Prostate gland (tissue), 2 donors: ENCODE data around the gene DOCK7. TPM values are rescaled to one million over a fixed set of nuclear protein-coding genes. Genes with fewer than 3 reads are reported as not detected.

ENCODE experiments used
- DNase-seq: peaks from one replicate; pipeline ENCODE4 v3.0.0-alpha.2; 2019; ENCODE audit warnings: low spot score
- H3K27ac ChIP-seq, 2 donors: fragments of 200-600 bp; sonication (generic); 2 replicates each; pipeline ENCODE4 v1.5.1; 2017 to 2019
- H3K27me3 ChIP-seq: fragments of 200-600 bp; sonication (generic); replicated peaks from 2 replicates; pipeline ENCODE4 v1.5.1; 2019; ENCODE audit not compliant: insufficient read depth
- H3K36me3 ChIP-seq, 2 donors: fragments of 200-600 bp; sonication (generic); 1 replicate in 1 of 2; 2 replicates in 1 of 2; pipeline versions ENCODE4 v1.5.1 to v1.8.1; 2017 to 2019
- H3K4me1 ChIP-seq: fragments of 200-600 bp; sonication (generic); replicated peaks from 2 replicates; pipeline ENCODE4 v1.5.1; 2019
- H3K4me3 ChIP-seq, 2 donors: fragments of 200-600 bp; sonication (generic); 2 replicates each; pipeline ENCODE4 v1.5.1; 2017 to 2019
- H3K9me3 ChIP-seq: fragments of 200-600 bp; sonication (generic); 2 replicates; pipeline ENCODE4 v1.5.1; 2017
- CTCF ChIP-seq, 4 experiments: fragments of 200-600 bp in 2 of 4; fragments of 450-650 bp in 2 of 4; sonication (generic) in 2 of 4; IDR thresholded peaks; 1 replicate in 3 of 4; 2 replicates in 1 of 4; pipeline ENCODE4 v1.5.1; 2016 to 2019; ENCODE audit warnings: antibody characterized with exemption in 4 of 4, mild to moderate bottlenecking in 2 of 4, moderate library complexity in 2 of 4
- POLR2A ChIP-seq: fragments of 450-650 bp; IDR thresholded peaks from one replicate; pipeline ENCODE4 v1.6.1; 2016; ENCODE audit warnings: antibody characterized with exemption, mild to moderate bottlenecking
- POLR2AphosphoS5 ChIP-seq: sonication (generic); formaldehyde crosslinking; IDR thresholded peaks from one replicate; pipeline ENCODE4 v1.6.1; 2017; ENCODE audit warnings: antibody characterized with exemption
- WGBS: methylation state at CpG from one replicate; pipeline ENCODE4 v1.1.5; 2018; 5-methylcytosine and 5-hydroxymethylcytosine counted together
- intact Hi-C: fragments of 100-400 bp; cut with DNase I; formaldehyde crosslinking; loops from one replicate; pipeline ENCODE4 v1.14.2; 2022
- total RNA-seq, 2 donors: library from RNA; depleted of rRNA; stranded (reverse); fragments of >200 nt; gene quantifications; one replicate each; pipeline ENCODE4 v1.1.0, GENCODE V29; 2016

The DOCK7 gene
- total RNA-seq, 2 donors from 2014 or later, result 43.4 to 56.4 TPM

- Histone ChIP-seq H3K4me1 (no peaks in the 10 kb centered on the region), H3K4me3 (no peak overlapping the region), H3K27me3 (no peaks in the 10 kb centered on the region), H3K9me3 (no peaks in the 10 kb centered on the region), H3K27ac (no peak overlapping the region), H3K36me3 (no peaks in the 10 kb centered on the region)
- intact Hi-C loops, result no loop called here
- DNase-seq, result no peak
- no peak for TF ChIP-seq POLR2A
- no peak for TF ChIP-seq CTCF (IDR thresholded peaks at IDR 0.05)
- no peak for TF ChIP-seq POLR2AphosphoS5
These were observed 188.0 kb downstream of the DOCK7 start for GRCh38 chr1:62500210-62500609.

DNA sequence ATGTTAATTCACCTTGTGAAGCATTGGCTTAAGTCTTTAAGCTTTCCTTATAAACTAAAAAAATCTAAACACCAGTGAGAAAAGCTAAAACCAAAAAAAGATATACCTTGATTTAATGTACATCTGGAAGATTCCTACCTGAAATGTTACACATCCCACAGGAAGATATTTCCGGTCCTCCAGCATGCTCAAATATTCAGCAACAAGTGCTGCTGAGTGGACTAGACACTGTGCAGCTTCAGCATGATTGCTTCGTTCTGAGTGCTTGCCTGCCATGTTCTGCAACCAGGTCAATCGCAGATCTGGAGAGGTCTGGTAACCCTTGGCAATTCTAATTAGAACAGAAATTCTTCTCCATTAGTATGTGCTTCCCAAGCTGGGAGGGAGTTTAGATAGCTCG, 194.0 kb downstream of the DOCK7 start:
- 95% methylated on average over 4 of the region's 4 CpGs for WGBS
- H3K27me3 ChIP-seq, result no peaks in the 10 kb centered on the region
- no peak overlapping the region for H3K4me3 ChIP-seq
- no peak for TF ChIP-seq CTCF (IDR thresholded peaks at IDR 0.05)
- TF ChIP-seq POLR2A, result no peak
- no peak for TF ChIP-seq POLR2AphosphoS5
- H3K36me3 ChIP-seq, result no peaks in the 10 kb centered on the region
- no peak overlapping the region for H3K27ac ChIP-seq
- H3K4me1 ChIP-seq, result no peaks in the 10 kb centered on the region
- H3K9me3 ChIP-seq, result no peaks in the 10 kb centered on the region
- intact Hi-C loops, result no loop called here
- no peak for DNase-seq

- WGBS, result 100% methylated on average over 3 of the region's 3 CpGs
These were observed 194.5 kb downstream of the DOCK7 start for GRCh38 chr1:62493656-62494055.

GRCh38 chr1:62492521-62492920, 195.7 kb downstream of the DOCK7 start:
- no peaks in the 10 kb centered on the region for H3K4me1 ChIP-seq
- H3K27me3 ChIP-seq, result no peaks in the 10 kb centered on the region
- no peak for TF ChIP-seq POLR2A
- TF ChIP-seq CTCF (IDR thresholded peaks at IDR 0.05), result no peak
- TF ChIP-seq POLR2AphosphoS5, result no peak
- intact Hi-C loops, result no loop called here
- no peak overlapping the region for H3K4me3 ChIP-seq
- WGBS, result 98% methylated on average over 2 of the region's 2 CpGs
- no peak overlapping the region for H3K27ac ChIP-seq
- no peaks in the 10 kb centered on the region for H3K9me3 ChIP-seq
- DNase-seq, result no peak
- no peaks in the 10 kb centered on the region for H3K36me3 ChIP-seq

More at GRCh38 chr1:62493656-62494055, 194.5 kb downstream of the DOCK7 start:
- intact Hi-C loops, result no loop called here
- DNase-seq, result no peak
- H3K27ac ChIP-seq, result no peak overlapping the region
- H3K27me3 ChIP-seq, result no peaks in the 10 kb centered on the region
- no peak overlapping the region for H3K4me3 ChIP-seq
- no peaks in the 10 kb centered on the region for H3K9me3 ChIP-seq
- H3K36me3 ChIP-seq, result no peaks in the 10 kb centered on the region
- no peaks in the 10 kb centered on the region for H3K4me1 ChIP-seq
- TF ChIP-seq CTCF (IDR thresholded peaks at IDR 0.05), result no peak
- TF ChIP-seq POLR2AphosphoS5, result no peak
- no peak for TF ChIP-seq POLR2A

DNA sequence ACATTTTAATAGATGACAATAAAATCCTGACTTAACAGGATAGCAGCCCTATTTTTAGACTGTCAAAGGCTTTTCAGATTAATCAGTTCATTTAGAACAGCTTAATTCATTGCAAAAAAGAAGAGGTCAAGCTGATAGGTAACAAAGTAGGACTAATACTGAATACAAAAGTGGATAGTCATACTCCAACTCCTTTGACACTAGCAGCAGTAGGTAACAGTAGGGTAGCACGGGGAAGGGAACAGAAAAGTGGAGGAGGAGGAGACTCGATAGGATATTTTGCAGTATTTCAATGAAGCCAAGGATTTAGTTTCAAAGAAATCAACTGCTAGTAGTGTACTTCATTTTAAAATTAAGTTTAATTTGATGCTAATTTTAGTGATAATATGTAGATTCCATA, 200.2 kb downstream of the DOCK7 start:
- TF ChIP-seq CTCF (IDR thresholded peaks at IDR 0.05), result no peak
- TF ChIP-seq POLR2AphosphoS5, result no peak
- TF ChIP-seq POLR2A, result no peak
- no peaks in the 10 kb centered on the region for H3K27me3 ChIP-seq
- no peak overlapping the region for H3K27ac ChIP-seq
- WGBS, result 83% methylated on average over 2 of the region's 2 CpGs
- H3K36me3 ChIP-seq, result no peaks in the 10 kb centered on the region
- no peak overlapping the region for H3K4me3 ChIP-seq
- DNase-seq, result no peak
- H3K9me3 ChIP-seq, result no peaks in the 10 kb centered on the region
- no peaks in the 10 kb centered on the region for H3K4me1 ChIP-seq
- intact Hi-C loops, result no loop called here
